Measurements from ENCODE around the gene ZNF276.
A peak's percentile ranks its signal among the peaks of the same experiment; 100 is the strongest.

ZNF276 gene

GRCh38 chr16:89716493-89716892 is 4.8 kb upstream of the ZNF276 start:
- no peak for DNase-seq (ENCODE audit: low spot score)

DNA sequence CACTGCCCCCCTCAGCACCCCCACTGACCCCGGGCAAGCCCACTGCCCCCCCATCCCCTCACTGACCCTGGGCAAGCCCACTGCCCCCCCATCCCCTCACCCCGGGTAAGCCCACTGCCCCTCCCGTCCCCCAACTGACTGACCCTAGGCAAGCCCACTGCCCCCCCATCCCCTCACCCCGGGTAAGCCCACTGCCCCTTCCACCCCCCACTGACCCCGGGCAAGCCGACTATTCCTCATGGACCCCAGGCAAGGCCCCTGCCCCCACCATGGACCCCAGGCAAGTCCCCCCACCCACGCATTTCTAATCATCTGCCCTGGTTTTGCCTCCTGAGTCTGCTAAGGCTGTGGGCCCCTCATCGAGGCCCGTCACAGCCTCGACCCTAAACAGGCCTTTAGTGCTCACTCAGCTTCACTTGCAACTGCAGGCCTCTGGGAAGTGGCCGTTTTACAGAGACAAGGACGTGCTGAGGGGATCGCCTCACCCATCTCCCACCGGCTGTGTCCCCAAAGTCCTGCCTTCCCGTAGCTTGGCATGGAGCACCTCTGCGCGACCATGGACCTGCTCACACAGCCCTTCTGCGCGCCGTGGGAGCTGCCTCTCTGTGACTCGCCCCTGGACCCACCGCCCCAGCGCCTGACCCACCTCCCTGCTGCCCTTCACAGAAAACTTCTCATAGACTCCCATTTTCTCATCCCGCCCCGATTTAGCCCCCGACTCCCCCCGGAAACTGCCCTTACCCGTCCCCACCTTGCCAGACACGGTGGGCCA is 4.2 kb upstream of the ZNF276 start:
- DNase-seq (ENCODE audit: low spot score) = no peak

DNA sequence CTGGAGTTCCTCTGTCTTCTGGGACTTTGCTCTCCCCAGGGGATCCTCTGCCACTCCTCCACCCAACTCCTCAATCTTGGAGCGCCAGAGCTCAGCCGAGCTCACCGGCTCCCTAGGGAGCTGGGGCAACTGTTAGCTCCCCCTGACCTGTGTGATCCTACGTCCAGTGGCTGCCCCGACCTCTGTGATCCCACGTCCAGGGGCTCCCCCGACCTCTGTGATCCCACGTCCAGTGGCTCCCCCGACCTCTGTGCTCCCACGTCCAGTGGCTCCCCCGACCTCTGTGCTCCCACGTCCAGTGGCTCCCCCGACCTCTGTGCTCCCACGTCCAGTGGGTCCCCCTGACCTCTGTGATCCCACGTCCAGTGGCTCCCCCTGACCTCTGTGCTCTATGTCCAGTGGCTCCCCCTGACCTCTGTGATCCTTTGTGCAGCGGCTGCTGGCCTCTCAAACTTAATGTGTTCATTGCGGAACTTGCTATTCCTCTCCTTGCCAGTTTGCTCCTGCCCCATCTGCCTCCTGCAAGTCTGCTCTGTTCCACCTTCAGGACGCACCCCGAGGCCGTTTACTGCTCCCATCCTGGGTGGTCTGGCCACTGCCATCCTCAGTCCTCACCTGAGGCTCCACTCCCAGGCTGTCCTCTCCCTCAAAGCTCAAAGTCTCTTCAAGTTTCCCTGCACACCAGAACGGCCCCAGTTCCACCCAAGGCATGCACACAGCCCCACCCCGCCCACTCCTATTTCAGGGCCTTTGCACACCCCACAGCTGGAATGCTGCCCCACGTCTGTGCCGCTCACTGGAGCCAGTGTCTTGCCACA is 3.4 kb upstream of the ZNF276 start:
- DNase-seq (ENCODE audit: low spot score) = peak; percentile 19

DNA sequence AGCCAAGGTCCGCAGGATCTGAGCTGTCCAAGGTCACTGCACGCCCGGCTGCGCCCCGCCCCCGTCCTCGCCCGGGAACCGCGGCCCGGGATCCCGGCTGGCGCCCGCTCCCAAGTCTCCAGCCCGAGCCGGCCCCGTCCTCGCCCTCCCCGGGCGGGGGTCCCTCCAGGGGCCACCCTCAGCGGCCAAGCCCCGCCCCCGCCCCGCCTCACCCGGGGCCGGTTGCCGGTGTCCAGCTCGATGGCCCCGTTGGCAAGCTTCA is 855 bp upstream of the ZNF276 start:
- peak; percentile 17 for DNase-seq (ENCODE audit: low spot score)

DNA sequence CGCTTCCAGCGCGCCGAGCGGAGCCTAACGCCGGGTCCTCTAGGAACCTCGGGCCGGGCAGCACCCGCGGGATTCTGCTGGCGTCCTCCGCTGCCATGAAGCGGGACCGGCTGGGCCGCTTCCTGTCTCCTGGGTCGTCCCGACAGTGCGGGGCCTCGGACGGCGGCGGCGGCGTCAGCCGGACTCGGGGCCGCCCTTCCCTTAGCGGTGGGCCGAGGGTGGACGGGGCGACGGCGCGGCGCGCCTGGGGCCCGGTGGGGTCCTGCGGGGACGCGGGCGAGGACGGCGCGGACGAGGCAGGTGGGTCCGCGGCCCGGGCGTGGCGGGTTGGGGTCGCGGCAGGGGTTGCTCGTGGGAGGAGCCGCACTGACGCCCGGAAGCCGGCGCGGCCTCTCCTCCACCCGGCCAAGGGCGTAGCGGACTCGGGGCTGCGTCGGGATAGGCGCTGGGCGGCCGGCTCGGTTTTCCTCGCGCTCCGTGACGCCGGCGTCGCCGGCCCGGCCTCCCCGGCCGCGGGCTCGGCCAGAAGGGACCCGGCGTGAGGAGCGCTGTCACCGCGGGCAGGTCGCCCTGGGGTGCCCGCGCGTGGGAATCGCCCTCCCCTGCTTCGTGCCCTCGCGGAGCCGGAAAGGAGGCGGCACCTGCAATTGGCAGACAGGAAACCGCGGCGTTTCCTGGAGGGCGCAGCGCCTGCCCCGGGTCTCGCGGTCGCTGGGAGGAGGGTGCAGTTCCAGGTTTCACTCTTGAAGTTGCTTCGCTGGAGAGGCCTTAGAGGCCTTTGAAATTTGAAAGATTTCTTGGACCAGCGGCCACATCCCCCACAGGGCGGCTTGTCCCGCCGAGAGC is 432 bp downstream of the ZNF276 start:
- DNase-seq (ENCODE audit: low spot score) = no peak

DNA sequence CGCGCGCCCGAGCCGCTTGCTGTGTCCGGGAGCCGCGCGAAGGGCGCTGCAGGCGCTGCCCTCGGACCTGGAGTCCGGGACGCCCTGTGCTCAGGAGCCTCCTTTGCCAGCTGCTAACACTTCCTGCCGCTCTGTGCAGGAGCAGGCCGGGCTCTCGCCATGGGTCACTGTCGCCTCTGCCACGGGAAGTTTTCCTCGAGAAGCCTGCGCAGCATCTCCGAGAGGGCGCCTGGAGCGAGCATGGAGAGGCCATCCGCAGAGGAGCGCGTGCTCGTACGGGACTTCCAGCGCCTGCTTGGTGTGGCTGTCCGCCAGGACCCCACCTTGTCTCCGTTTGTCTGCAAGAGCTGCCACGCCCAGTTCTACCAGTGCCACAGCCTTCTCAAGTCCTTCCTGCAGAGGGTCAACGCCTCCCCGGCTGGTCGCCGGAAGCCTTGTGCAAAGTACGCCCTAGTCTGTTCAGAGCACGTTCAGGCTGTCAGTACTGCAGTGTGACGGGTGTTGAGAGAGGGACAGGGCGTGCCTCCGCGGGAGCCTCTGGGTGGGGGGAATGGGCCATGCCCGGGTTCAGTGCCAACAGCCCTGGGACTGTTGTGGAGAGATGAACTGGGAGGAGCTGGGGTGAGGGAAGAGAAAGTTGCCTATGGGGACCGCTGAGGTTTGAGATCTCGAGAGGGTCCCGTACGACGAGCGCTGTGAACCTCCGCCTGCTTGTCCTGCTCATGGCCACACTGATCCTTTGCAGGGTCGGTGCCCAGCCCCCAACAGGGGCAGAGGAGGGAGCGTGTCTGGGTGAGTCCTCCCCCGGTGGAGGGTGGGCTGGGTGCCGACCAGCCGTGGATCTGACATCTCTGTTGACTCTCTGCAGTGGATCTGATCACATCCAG is 1.3 kb downstream of the ZNF276 start:
- peak; percentile 46 for DNase-seq (ENCODE audit: low spot score)

DNA sequence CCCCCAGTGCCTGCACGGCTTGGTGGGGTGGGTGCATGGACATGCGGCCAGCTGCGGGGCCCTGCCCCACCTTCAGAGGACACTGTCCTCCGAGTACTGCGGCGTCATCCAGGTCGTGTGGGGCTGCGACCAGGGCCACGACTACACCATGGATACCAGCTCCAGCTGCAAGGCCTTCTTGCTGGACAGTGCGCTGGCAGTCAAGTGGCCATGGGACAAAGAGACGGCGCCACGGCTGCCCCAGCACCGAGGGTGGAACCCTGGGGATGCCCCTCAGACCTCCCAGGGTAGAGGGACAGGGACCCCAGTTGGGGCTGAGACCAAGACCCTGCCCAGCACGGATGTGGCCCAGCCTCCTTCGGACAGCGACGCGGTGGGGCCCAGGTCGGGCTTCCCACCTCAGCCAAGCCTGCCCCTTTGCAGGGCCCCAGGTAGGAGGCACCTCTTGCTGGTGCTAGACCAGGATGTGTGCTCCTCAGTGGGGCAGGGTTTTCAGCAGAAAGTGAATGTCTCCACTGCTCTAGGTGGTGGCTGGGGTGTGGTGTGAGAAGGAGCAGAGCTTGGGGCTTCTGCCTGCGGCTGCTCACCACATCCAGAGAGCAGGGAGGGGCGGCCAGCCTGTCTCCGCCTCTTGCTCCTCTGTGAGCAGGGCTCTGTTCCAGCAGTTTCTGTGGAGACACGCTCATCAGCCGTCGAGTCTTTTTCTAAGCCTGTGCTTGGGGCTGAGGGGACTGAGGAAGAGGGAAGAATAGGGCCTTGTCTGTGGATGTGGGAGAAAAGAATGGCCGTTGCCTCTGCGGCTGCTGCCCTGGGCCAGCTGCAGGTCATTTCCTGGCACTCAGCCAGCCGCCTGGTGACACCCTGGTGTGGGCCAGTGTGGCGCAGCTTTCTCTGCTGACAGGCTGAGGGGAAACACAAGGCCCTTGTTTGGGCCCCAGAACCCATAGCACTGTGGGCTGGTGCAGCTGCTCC is 2.2 kb downstream of the ZNF276 start:
- no peak for DNase-seq (ENCODE audit: low spot score)

DNA sequence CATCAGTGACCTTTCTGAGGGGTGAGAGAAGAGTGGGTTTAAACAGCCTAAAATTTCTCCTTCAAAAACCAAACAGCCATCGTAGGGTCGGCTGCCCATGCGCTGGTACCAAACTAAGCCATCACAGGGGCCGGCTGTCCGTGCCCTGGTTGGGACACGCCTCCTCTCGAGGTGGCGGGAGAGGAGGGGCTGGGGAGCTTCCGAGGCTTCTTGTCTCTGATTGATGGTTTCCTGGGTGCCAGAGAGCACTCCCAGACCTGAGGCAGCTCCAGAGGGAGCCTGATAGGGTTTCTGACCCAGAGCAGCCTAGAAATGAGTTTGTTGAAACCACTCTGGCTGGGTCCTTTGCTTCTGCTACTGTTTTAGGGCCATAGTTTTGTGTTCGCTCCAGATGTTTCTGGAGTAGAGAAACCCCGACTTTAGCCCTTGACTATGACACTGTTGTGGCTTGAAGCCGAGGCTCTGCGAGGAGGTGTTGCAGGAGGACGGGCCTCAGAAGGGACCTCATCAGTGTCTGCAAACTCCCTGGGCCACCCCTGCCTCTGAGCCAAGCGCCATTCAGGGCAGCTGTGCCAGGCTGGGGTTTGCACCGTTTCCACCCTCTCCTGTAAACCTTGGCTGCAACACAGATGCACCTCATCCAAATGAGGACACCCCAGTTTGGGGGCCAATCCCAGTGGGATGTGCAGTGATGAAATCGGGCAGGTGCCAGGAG is 6.2 kb downstream of the ZNF276 start:
- no peak for DNase-seq (ENCODE audit: low spot score)

- DNase-seq (ENCODE audit: low spot score) = no peak
Measured at GRCh38 chr16:89729293-89729692, 8.0 kb downstream of the ZNF276 start.

DNA sequence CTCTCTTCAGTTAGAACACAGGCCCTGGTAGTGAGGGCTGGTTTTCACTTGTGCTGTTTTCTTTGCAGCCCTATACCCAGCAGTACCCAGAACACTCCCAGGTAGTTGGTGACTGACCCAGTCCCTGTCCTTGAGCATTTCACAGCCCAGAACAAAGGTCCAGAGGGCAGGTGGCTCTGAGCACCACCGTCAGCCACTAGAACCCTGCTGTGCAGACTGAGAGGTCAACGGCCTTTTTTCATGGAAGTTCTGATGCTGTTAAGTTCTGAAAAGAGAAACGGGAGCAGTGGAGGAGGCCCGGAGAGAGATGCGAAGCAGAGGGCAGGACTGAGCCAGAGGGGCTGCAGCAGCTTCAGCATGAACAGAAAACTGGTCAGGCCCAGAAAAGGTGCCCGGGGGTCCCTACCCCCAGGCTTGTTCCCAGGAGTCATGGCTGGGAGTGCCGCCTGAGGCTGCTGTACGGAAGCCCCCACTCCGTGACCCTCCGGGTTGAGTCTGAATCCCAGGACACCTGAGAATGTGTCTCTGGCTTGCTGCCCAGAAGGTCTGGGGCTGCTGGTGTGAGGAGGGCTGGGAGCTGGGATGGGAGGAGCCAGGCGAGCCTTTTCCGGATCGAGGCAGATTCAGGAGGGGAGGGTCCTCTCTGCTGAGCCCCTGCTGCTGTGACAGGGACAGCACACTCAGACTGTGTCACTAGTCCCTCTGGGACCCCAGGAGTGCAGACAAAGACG is 8.7 kb downstream of the ZNF276 start:
- no peak for DNase-seq (ENCODE audit: low spot score)

- no peak for DNase-seq (ENCODE audit: low spot score)
Measured at GRCh38 chr16:89730610-89731234, 9.4 kb downstream of the ZNF276 start.

GRCh38 chr16:89732142-89732917 is 11.0 kb downstream of the ZNF276 start:
- no peak for DNase-seq (ENCODE audit: low spot score)

- no peak for DNase-seq (ENCODE audit: low spot score)
Measured at GRCh38 chr16:89732918-89733242, 11.5 kb downstream of the ZNF276 start.

GRCh38 chr16:89733322-89733721 is 12.0 kb downstream of the ZNF276 start:
- no peak for DNase-seq (ENCODE audit: low spot score)

- no peak for DNase-seq (ENCODE audit: low spot score)
Measured at GRCh38 chr16:89733792-89734191, 12.5 kb downstream of the ZNF276 start.

DNA sequence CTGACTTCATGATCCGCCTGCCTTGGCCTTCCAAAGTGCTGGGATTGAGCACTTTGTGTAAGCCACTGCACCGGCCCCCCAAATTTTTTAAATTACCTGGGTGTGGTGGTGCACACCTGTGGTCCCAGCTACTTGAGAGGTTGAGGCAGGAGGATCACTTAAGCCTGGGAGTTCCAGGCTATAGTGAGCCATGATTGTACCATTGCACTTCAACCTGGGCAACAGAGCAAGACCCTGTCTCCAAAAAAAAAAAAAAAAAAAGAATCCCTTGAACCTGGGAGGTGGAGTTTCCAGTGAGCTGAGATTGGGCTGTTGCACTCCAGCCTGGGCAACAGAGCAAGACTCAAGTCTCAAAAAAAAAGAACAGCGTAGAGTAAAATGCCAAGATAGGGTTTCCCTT is 15.2 kb downstream of the ZNF276 start:
- DNase-seq (ENCODE audit: low spot score) = no peak

GRCh38 chr16:89737341-89738071 is 16.2 kb downstream of the ZNF276 start:
- DNase-seq (ENCODE audit: low spot score) = no peak

DNA sequence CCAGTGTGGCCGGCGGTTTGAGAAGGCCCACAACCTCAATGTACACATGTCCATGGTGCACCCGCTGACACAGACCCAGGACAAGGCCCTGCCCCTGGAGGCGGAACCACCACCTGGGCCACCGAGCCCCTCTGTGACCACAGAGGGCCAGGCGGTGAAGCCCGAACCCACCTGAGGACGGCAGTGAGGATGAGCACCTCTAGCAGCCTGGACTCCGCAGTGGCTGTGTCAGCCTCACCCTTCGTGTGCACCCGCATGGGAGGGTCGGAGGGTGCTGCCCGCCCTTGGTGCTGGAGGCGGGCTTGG is 16.7 kb downstream of the ZNF276 start:
- no peak for DNase-seq (ENCODE audit: low spot score)
